Posterior cingulate gyrus (tissue), 11 donors: ENCODE measurements around the gene NSG2.
"Not testable (repeated sequence)": the region's sequence is repeated elsewhere in the genome, so short reads cannot be mapped to it uniquely, and the experiment has no call there.

Experiments used
- DNase-seq, 10 donors: peaks; one replicate each; pipeline versions ENCODE4 v3.0.0 to v3.0.0-alpha.2; 2020 to 2021; ENCODE audit warnings: mixed read lengths in 3 of 10
- intact Hi-C: fragments of 100-400 bp; cut with DNase I; formaldehyde crosslinking; loops from one replicate; pipeline ENCODE4 v1.15.1; 2023

NSG2 gene

DNA sequence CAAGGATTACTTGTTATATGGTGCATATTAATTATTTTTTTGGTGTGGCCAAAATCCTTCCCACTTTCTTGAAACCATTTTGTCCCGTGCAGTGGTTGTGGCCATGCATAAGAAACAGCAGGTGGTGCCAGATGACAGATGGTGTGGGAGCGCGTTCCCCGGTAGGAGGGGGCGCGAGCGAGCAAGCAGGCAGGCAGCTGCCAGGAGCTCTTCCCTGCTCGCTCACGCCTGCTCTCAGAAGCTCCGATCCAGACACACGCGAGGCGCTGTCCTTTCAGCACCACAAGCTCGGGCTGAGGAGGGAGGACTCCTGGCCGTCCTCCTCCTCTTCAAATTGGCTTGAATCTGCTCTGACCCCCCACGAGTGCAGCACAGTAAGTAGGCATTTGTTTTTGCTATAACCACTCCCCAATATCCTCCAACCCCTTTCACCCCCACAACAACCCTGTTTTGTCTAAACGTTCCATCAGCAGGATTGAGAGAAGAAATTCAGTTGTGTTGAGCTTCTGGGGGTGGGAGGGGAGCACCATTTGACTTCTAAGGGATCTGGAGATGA is at the start of gene NSG2:
TSS of gene NSG2 (plus strand) at position 237 of the 556 bp plus-strand sequence. CDS start 1,050 bp downstream, outside the sequence.
- DNase-seq: peak; percentile 78 to 99 (median 91)
- intact Hi-C loops: loop anchor here (1.0 kb wide), 2 partner anchors 267 to 272 kb away; no protein-coding TSS in a partner anchor

DNA sequence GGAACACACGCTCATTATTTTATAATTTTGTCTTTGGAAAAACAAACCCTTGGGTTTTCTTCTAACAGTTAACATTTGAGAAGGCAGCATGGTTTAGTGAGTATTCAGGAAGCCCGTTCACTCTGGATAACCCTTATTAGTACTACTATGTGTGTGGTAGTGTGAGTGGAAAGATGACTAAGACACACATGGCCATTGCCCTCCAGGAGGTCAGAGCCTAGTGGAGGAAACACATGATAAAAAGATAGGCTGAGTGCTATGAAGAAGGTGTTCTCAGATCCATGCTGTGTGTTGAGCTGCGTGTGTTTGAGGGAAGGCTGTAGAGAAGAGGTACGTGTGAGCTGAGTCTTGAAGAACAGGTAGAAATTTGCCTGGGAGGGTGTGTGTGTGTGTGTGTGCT is 48.2 kb upstream of the NSG2 start:
- intact Hi-C loops: no loop called here
- DNase-seq: no peak

DNA sequence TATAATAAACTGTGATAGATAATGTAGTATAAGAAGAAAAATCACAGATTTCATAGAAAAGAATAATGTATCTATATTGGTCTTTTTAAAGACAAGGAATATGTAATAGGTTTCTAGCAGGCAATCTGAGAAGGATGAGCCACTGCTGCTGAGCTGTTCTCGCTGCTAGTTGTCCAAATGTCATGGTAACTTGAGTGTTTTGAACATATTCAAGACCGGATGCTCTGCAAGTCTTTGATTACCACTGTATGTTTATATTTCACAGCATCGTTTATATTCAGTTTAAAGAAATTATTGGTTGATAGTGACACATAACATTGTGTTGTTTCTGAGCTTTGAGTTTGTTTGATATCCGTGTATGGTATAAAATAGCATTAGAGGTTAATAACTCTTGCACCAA is 47.0 kb upstream of the NSG2 start:
- intact Hi-C loops: no loop called here
- DNase-seq: no peak

DNA sequence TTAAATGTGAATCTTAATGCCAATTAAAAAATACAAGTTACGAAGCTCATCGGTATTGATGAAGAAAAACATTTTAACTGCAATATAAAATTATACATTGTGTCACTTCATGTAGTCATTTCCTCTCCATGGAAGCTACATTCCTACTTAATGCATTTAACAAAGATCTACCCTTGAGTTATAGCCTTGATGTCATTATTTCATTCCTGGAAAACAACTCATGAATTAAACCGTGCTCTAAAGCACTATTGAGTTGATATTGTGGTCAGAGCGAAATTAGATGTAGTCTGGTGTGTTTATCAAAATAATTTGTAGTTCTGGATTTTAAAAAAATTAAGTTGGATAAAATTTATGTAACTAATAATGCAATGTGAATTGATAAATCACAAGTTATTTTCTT is 45.4 kb upstream of the NSG2 start:
- no peak for DNase-seq

GRCh38 chr5:174003795-174004194 is 41.7 kb upstream of the NSG2 start:
- intact Hi-C loops: no loop called here

More for the DNA sequence above, 45.4 kb upstream of the NSG2 start:
- intact Hi-C loops: no loop called here

GRCh38 chr5:174008922-174009321 is 36.6 kb upstream of the NSG2 start:
- intact Hi-C loops: no loop called here
- DNase-seq: no peak

More at GRCh38 chr5:174003795-174004194, 41.7 kb upstream of the NSG2 start:
- DNase-seq: no peak

DNA sequence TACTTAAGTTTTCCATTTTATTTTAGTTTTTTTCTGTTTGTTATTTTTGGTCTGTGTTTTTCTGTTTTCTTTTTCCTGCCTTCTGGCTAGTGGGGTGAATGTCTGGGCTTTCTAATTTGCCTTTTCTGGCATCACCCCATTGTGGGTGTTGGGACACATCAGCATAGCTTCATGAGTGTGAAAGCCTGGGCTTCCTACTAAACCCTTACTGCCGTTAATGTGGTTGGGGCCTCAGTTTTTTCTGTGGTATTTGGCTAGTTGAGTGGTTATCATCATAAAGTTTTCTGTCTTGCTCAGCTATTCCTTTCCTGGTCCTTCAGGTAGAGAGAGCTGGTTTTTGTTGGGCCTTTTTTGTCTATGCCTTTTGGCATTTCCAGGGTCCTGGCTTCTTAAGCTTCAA is 35.1 kb upstream of the NSG2 start:
- DNase-seq: no peak
- intact Hi-C loops: no loop called here

- no peak for DNase-seq
- intact Hi-C loops: no loop called here
Measured at GRCh38 chr5:174011441-174011840, 34.1 kb upstream of the NSG2 start.

DNA sequence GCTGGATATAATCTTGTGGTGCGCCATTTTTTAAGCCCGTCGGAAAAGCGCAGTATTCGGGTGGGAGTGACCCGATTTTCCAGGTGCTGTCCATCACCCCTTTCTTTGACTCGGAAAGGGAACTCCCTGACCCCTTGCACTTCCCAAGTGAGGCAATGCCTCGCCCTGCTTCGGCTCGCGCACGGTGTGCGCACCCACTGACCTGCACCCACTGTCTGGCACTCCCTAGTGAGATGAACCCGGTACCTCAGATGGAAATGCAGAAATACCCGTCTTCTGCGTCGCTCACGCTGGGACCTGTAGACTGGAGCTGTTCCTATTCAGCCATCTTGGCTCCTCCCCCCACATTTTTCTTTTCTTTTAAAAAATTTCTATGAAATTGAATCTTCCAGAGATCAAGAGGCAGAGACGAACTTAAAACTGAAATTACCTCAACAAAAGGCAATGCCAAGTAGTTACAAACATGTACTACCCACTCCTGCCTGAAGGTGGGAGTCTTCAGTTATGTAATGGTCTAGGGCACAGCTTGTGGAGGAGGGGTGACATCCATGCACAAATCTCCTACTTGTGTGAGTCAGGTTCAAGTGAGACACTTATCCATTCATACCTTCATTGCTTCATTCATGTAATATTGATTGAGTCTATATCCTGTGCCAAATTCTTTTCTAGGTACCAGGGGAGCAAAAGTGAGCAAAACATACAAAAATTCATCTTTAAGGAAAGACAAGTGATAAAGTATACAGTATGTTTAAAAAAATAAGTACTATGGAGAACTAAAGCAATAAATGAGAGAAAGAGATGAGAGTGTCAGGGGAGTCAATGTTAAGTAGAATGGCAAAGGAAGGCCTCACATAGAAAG is 25.2 kb upstream of the NSG2 start:
- DNase-seq, intact Hi-C loops: not testable (repeated sequence)

- no peak for DNase-seq
- intact Hi-C loops: no loop called here
Measured at GRCh38 chr5:174020928-174021304, 24.6 kb upstream of the NSG2 start.

DNA sequence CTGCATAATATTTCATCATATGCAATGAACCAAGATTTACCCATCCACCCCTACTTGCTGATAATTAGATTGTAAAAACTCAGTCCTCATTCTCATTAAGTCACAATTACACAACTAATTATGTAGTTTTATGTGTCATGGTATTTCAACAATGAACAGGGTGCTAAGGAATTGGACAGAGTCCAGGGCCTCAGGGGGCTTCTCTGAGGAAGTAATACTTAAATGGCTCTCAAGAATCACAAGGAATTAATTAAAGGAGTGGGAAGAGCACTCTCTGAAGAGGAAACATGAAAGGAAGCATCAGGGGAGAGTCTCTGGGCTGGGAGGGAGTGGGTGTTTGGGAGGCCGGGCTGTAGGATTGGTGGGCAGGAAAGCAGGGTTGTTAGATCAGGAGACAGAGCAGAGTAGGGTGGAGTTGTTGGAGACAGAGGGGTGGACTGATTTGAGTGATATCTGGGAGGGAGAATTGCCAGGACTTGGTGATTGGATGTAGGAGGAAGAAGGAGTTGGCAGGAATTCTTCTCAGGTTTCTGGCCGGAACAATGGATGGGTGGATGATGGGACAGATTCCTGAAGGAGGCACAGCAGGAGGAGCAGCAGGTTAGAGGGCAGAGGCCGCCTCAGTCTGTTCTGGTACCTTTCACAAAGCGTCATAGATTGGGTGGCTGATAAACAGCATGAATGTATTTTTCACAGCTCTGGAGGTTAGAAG is 23.0 kb upstream of the NSG2 start:
- intact Hi-C loops: no loop called here
- no peak for DNase-seq

DNA sequence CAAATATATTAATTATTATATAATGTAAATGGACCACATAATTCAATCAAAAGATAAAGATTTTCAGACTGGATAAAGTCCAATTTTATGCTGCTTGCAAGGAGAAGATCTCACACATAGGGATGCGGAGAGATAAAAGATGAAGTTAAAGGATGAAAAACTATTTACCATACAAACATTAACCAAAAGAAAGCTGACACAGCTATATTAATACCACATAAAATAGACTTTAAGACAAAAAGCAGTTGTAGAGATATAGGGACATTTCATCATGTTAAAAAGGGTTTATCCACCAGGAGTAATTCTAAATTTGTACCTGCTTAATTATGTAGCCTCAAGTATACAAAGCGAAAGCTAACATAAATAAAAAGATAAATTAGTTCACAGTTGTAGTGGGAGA is 15.2 kb upstream of the NSG2 start:
- intact Hi-C loops: no loop called here
- DNase-seq: no peak

GRCh38 chr5:174044466-174045254 is 846 bp upstream of the NSG2 start:
- intact Hi-C loops: loop anchor here (1.0 kb wide), 2 partner anchors 268 to 273 kb away; no protein-coding TSS in a partner anchor
- no peak for DNase-seq

GRCh38 chr5:174046558-174046957 is 1.1 kb downstream of the NSG2 start:
- DNase-seq: no peak
- intact Hi-C loops: no loop called here

GRCh38 chr5:174047472-174048099 is 2.1 kb downstream of the NSG2 start:
- DNase-seq: peak in 2 of 10 donors; percentile 75 to 90
- intact Hi-C loops: no loop called here

- intact Hi-C loops: no loop called here
- DNase-seq: no peak
Measured at GRCh38 chr5:174052636-174053035, 7.1 kb downstream of the NSG2 start.

- intact Hi-C loops: no loop called here
- peak in 4 of 10 donors; percentile 35 to 91 (median 56) for DNase-seq
Measured at GRCh38 chr5:174053905-174054304, 8.4 kb downstream of the NSG2 start.

DNA sequence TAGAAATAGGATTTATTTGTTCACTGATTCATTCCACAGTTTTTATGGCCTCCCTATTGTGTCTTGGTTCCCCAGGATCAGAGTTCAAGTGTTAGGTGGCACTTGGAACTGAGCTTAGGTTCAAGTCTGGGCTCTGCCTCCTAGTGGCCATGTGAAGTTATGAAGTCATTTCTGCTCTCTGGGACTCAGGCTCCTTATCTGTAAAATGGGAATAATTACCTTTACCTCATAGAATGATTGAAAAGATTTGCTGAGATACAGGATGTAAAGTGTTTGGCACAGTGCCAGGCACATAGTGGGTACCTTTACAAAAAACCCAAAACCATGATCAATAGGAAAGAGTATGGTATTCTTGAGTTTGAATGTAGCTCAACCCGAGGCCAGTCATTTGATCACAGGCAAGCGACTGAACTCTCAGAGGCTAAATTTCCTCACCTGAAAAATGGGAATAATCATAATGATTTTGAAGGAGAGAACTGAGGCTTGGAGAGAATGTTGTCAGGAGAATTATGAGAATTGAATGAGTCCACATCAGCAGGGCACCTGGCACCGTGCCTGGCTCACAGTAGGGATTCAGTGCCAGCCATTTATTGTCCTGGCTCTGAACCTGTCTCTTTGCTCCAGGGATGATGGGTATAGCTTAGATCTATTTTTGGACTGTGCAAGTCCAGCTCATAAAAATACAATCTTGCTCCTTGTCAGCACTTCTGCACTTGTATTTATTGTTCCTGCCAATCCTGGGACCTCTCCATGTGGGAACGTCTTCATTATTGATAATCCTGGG is 10.8 kb downstream of the NSG2 start:
- no peak for DNase-seq
- intact Hi-C loops: no loop called here

GRCh38 chr5:174057206-174057605 is 11.7 kb downstream of the NSG2 start:
- no peak for DNase-seq
- intact Hi-C loops: no loop called here
